Left kidney (tissue), 2 donors: ENCODE data around the gene PAN3. TPM values are rescaled to one million over a fixed set of nuclear protein-coding genes. Genes with fewer than 3 reads are reported as not detected.

Source experiments
- DNase-seq: peaks from one replicate; pipeline ENCODE4 v3.0.0-alpha.2; 2013
- polyA plus RNA-seq: library from polyadenylated mRNA; unstranded; fragments of 120-200 nt; gene quantifications from one replicate; pipeline ENCODE4 v1.2.1, GENCODE V29; 2013; ENCODE audit not compliant: insufficient read length

Gene PAN3
- polyA plus RNA-seq, 1 donor: 72.6 TPM

DNA sequence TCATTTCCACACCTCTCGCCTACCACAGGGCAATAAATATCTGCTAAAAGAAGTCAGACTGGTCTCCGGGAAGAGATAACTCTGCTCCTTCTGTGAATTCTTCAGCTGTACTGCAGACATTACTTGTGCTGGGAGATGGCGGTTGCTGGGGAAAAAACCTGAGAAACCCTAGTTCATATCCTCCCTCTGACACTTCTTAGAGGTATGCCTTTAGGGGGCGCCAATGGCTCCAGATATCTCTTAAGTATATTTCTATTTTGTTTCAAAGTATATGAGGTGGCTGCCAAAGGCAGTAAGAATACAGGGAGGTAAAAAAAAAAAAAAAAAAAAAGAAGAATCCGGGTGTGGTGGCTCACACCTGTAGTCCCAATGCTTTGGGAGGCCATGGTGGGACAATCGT, 175.2 kb downstream of the PAN3 start:
- no peak for DNase-seq

GRCh38 chr13:28314879-28315278, 176.5 kb downstream of the PAN3 start:
- DNase-seq: no peak

DNA sequence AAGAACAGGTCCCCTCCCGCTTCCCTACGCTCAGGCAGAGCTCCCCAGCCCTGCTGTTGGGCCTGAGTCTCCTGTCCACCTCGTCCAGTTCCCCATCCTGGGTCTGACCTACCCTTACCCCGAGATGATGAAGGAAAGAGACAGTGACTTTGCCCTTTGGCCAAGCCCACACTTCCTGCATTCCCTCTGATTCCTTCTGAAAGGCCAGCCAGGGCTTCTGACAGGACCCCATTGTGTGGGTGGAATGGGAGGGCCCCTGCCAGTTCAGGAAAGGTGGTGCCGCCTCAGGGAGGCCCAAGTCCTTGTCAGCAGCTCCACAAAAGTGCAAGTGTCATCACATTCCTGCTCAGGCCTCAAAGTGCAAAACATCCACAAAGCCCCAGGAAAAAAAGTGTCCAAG, 177.8 kb downstream of the PAN3 start:
- DNase-seq: no peak

GRCh38 chr13:28316836-28317235, 178.5 kb downstream of the PAN3 start:
- DNase-seq: no peak

DNA sequence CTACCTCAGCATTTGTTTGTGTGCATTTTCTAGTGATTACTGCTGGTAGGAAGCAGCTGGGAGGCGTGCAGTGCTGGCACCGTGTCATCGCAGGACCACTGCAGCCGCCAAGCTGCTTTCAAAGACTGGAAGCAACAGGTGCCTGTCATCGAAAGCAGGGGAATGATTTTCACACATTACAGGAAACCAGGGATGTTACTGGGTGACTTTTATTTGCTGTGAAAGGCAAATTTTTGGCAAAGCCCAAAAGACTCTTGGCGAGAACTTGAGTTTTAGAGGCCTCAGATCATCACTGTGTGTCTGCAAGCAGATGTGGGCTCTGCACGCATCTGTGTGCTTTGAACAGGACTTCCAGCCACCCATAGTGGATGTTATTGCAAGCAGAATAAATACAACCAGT, 180.2 kb downstream of the PAN3 start:
- no peak for DNase-seq

DNA sequence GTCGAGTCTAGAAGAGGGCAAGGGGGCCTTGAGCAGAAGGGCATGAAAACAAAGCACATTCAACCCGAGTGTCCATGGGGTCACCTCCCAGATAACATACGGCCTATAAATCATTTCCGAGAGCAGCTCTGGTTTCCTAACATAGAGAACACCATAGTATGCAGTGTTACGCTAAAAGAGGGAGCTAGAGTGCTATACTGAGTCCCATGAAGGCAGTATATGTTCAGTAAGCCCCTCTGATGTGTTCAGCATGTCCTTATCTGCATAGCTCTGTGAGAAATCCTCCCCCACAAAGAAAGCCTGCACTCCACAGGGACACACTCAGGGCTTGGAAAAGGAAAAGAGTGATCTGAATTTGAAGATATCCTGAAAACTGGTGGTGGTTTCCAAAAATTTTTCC, 181.2 kb downstream of the PAN3 start:
- DNase-seq: no peak

GRCh38 chr13:28320209-28320608, 181.9 kb downstream of the PAN3 start:
- DNase-seq: no peak

DNA sequence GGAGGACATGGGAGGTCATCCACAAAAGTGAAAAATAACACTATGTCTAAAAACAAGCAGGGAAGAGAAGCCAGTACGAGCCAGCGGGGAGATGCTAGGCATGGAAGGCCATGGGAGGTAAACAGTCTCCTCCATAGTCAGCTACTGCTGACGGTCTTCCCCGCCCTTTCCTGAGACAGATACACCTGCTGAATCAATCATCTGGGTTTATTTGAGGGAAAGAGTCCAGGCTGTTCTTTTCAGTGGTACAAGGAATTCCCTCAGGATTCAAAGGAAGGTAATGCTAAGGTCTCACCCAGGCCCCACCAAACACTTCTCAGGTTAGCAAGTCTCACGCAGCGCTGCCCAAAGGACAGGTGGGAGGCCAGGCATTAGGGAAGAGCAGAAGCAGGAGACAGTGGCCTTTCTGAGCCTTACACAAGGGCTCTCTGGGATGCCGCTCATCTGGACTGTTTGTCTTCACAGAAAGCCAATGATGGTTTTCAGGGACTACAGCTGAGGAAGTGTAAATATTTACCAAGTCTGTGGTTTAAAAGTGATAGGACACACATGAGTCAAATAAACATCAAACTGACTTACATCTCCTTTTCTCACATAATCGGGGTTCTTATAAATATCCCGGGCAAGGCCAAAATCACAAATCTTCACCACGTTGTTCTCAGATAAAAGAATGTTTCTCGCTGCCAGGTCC, 182.7 kb downstream of the PAN3 start:
- no peak for DNase-seq

DNA sequence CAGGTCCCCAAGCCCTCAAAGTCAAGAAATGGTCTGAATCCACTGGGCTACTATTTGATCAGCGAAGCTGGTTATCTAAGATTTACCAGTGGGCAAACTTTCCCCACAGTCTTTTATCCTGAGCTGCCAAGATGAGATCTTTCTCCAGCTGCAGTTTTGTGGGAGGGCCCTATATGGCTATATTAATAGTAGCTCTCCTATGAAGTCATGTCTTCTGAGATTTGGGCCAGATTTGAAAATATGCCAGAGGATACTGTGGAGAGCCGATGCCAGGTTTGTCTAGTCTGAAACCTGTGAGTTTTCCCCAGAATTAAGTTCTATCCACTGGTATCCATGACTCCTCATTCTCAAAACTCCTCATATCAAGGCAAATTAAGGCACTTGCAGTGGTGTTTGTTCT, 183.4 kb downstream of the PAN3 start:
- DNase-seq: no peak

DNA sequence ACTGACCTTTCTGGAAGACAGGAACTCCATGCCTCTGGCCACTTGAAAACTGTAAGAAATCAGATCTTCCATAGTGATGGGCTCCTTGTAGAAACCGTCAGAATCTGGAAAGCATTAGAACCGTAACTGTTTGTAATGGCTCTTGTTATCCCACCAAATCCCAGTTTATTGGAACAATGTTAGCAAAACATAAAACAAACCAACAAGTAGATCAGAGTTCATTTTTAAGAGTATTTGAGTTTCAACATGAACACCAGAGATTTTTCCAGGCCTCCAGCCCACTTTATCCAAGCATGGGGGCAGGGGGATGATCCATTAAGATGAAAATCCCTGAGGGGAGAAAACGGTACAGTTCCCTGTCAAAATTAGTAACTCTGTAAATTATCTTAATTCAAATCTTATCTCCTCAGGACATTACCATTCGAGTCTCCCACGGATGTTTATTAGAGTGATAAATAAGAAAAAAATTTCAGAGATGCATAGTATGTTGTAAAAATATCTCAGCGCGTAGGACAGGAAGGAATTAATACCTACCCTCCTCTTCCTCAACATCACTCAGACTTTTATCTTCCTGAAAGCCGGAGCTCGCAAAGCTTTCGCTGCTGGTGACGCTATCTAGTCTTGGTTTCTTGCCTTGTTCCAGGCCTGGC, 184.0 kb downstream of the PAN3 start:
- no peak for DNase-seq

DNA sequence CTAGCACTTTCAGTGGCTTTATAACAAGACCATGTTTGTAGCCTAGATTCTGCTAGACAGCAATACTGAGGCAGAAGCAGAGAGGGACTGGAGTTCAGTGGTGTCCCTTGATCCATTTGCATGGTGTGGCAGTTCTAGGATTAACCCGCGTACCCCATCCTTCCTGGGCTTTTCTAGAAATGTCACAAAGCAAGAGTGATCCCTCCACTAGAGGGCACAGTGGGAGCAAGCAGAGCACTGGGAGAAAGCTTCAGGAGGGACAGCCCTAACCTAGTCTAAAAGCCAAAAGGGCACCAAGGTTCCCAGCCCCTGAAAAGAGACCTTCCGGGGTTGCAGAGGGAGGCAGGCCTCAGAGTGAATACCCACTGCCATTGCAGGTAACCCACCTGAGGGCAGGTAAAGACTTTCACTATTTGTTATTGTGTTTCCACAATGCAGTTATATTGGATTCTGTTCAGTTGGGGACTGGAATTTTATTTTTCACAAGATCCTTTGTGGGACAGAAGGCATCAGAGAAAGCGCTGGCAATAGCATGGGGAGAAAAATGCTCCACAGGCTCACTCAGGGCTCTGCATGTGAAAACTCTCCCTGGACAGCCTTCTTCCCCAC, 185.9 kb downstream of the PAN3 start:
- DNase-seq: peak; percentile 42

GRCh38 chr13:28325022-28325421, 186.7 kb downstream of the PAN3 start:
- no peak for DNase-seq

DNA sequence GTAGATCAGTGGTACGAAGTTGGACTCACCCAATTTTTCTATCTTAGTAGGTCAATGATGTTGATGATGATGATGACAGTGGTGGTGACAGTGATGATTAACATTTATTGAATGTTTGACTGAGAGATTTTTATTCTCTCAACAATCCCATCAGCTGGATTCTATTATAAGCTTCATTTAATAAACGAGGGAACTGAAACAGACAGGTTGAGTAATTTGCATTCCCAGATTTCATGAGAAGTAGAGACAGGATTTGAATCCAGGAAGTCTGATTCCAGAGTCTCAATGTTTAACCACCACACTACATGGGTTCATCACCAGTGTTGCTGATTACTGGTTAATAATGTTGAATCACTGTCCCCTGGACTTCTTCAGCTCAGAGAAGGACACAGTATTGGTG, 187.7 kb downstream of the PAN3 start:
- DNase-seq: no peak

DNA sequence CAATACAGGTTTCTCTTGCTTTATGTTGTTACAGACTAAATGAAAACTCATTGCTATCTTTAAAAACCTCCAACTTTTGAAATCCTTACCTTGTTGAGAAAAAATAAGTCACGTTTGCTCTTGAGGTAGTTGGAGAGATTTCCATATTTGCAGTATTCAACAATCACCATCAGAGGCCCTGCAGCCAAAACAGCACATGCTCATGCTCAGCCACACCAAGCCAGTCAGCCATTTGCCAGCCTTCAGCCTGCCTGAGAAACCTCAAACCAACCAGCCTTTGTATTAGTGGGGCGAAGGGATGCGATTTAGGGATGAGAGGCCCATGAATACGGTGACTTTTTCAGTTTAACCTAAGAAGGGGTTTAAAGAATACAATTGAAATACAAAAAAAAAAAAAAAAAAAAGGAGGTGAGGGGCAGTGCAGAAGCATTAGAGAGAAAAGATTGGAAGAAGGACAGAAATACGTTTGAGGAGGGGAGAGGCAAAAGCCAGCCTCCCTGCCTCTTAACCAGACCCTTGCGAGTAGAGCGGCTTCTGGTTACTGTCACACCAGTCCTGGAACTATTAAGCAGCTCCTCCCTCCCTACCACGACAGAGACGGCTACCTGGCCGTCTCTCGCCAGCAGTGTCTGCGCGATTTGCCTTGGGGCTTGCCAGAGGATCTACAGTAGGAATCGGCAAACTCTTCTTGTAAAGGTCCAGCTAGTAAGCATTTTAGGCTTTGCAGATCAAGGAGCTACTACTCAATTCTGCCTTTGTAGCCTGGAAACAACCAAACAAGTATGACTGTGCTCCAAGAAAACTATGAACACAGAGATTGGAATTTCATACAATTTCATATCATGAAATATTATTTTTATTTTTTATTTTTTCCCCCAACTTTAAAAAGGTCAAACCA, 189.3 kb downstream of the PAN3 start:
- DNase-seq: no peak

DNA sequence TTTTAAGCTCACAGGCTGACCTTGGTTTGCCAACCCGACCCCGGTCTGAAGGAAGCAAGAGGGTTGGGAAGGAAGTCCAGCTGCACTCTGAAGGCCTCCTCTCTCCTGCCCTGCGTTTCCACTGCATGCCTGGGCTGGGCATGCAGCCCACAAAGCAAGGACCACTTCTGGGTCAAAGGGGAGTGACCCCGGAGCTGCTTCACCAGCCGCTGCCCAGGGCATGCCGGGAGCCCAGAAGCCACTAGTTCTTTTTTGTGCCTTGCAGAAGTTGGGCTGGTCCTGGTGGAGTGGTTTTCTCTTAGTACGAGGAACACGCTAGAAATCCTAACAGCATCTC, 189.9 kb downstream of the PAN3 start:
- DNase-seq: no peak

DNA sequence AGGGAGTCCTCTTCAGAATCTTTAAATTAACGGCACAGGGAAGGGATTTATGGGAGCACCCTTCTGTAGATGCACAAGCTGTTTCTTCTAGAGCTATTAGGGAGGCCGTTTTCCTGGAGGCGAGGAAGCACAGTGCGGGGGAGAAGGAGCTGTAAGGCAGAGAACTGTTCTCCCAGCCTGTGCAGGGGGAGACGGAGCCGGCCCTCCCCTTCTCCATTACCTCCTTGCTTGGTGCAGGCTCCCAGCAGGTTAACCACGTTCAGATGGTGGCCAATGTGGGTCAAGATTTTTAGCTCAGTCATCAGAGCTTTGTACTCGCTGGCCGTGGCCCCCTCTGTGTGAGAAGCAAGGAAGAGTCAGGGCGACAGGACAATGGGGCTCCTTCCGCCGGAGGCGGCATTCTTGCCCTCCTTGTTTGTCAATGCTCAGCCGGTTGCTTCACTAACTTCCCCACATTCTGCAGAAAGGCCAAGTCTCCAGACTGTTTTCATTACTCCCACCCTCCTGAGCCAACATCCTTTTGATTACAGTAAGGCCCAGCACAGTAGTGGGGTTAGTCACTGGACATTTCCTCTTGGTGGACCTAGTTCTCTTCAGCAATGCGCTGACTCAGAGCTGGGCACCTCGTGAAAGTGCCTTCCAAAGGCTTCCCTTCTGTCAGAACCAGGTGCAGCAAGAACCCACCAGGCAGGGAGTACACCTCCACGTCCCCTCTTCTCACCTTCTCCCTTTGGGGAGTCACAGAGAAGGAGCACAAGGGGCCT, 191.2 kb downstream of the PAN3 start:
- DNase-seq: no peak

GRCh38 chr13:28333204-28333881, 195.0 kb downstream of the PAN3 start:
- no peak for DNase-seq

DNA sequence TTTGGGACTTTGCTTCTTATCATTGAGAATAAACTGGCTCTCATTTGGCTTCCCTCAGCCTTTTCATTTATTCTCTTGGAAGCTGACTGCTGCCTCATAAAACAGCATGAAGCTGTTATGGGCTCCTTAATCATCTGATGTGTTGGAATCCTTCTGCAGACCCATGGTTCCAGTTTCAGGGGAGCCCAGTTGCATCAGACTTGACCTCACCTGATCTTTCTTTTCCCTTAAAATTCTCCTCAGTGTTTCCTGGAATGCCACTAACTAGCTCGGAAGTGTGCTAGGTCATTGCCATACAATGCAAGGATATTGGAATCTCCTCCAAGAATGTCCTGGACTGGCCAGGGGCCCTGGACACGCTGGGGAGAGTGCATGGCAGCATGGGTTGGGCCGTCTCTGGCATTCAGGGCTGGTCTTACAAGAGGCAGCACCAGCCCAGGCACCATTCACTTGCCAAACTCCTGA, 197.9 kb downstream of the PAN3 start:
- no peak for DNase-seq

GRCh38 chr13:28337166-28338005, 199.0 kb downstream of the PAN3 start:
- peak; percentile 30 for DNase-seq

DNA sequence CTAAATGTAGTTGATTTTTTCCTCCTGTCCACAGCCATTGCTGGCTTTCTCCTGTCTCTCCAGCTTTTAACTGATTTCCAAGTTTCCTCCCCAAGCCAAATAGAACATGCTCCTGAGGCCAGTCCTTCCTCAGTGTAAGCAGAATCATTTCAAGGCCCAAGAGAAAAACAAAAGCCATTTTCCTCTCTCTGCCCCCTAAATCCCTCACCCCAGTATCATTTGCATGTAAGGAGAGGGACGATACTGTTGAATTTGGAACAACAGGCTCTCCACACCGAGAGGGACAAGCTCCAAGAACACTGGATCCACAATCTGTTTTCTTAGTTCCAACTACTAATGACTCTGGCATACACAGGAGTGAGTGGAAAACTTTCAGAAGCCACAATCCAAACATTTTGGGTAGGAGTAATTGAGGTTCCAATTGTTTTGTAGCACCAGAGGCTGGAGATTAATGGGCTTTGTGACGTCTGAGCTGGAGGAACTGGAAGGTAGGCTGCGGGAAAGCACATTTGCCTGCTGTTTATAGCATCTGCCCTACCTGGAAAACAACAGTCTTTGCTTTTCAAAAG, 199.7 kb downstream of the PAN3 start:
- DNase-seq: no peak
